Upper lobe of left lung (tissue), 4 donors: ENCODE measurements around the gene TPRG1.

Experiments
- EP300 ChIP-seq, 4 donors: sonication (generic); formaldehyde crosslinking; IDR thresholded peaks; one replicate each; pipeline ENCODE4 v1.5.1; 2017; ENCODE audit warnings: antibody characterized with exemption in 4 of 4, control low read depth in 2 of 4
- TF ChIP-seq, protein P1 (sequence below), 6 experiments: fragments of 450-650 bp in 4 of 6; fragments of 200-600 bp in 2 of 6; sonication (generic) in 2 of 6; IDR thresholded peaks; one replicate each; pipeline ENCODE4 v1.5.1; 2016 to 2019; ENCODE audit warnings: antibody characterized with exemption in 6 of 6

DNA sequence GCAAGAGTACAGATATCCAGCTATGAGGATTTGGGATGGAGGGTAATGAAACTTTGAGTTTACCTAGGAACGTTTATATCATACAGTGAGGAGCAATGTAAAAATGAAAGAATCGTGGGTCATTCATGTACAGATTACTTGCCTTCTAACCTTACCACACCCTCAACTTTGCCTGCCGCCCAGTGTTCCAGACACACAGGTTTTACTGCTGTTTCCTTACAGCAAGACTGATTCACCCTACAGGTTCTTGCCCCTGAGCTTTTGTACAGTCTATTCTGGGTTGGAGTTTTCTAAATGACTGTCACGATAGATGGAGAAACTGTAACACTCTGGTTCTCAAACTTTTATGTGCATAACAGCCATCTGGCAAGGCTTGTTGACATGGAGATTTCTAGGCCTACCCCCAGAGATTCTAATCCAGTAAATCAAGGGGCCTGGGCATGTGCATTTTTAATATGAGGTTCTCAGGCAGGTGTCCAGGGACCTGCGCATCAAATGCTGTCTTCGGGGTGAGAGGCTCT is 6.6 kb upstream of the TPRG1 start:
- TF ChIP-seq, protein P1, sequence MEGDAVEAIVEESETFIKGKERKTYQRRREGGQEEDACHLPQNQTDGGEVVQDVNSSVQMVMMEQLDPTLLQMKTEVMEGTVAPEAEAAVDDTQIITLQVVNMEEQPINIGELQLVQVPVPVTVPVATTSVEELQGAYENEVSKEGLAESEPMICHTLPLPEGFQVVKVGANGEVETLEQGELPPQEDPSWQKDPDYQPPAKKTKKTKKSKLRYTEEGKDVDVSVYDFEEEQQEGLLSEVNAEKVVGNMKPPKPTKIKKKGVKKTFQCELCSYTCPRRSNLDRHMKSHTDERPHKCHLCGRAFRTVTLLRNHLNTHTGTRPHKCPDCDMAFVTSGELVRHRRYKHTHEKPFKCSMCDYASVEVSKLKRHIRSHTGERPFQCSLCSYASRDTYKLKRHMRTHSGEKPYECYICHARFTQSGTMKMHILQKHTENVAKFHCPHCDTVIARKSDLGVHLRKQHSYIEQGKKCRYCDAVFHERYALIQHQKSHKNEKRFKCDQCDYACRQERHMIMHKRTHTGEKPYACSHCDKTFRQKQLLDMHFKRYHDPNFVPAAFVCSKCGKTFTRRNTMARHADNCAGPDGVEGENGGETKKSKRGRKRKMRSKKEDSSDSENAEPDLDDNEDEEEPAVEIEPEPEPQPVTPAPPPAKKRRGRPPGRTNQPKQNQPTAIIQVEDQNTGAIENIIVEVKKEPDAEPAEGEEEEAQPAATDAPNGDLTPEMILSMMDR (IDR thresholded peaks at IDR 0.05), result no peak
- no peak for TF ChIP-seq EP300 (IDR thresholded peaks at IDR 0.05)
